Activated CD8-positive, alpha-beta memory T cell treated with anti-CD3 and anti-CD28 coated beads for 36 hours (primary cell): Measurements from ENCODE around the gene LMF1. TPM values are rescaled to one million over a fixed set of nuclear protein-coding genes. Genes with fewer than 3 reads are reported as not detected.

Experiments
- CTCF ChIA-PET: fragments of 350-600 bp; sonication (Branson Sonifier 250); formaldehyde crosslinking; loops from one replicate; lab custom pipeline; 2021; ENCODE audit warnings: antibody characterized with exemption; lab: Charles Lee
- POLR2A ChIA-PET: fragments of 350-600 bp; sonication (Branson Sonifier 250); formaldehyde crosslinking; loops from one replicate; lab custom pipeline; 2021; ENCODE audit warnings: antibody characterized with exemption; lab: Charles Lee
- total RNA-seq, 2 experiments: library from RNA; stranded (reverse); gene quantifications; one replicate each; pipeline ENCODE4 v1.2.3, GENCODE V29; 2021

The LMF1 gene
- total RNA-seq, 2 experiments from 2014 or later = 7.7 to 7.8 TPM

GRCh38 chr16:852451-853185 is 118.2 kb downstream of the LMF1 start:
- ChIA-PET CTCF (no interaction called here), POLR2A (no interaction called here)

GRCh38 chr16:851871-852270 is 118.9 kb downstream of the LMF1 start:
- POLR2A ChIA-PET = no interaction called here
- CTCF ChIA-PET = no interaction called here

- POLR2A ChIA-PET = no interaction called here
- CTCF ChIA-PET = no interaction called here
Observed at GRCh38 chr16:851209-851810, 119.5 kb downstream of the LMF1 start.

GRCh38 chr16:850668-851067 is 120.1 kb downstream of the LMF1 start:
- CTCF ChIA-PET = no interaction called here
- POLR2A ChIA-PET = no interaction called here

- CTCF ChIA-PET = no interaction called here
- POLR2A ChIA-PET = no interaction called here
Observed at GRCh38 chr16:848510-849253, 122.1 kb downstream of the LMF1 start.

GRCh38 chr16:847681-848445 is 122.9 kb downstream of the LMF1 start:
- POLR2A ChIA-PET = no interaction called here

GRCh38 chr16:847151-847550 is 123.6 kb downstream of the LMF1 start:
- ChIA-PET POLR2A (no interaction called here), CTCF (no interaction called here)

More at GRCh38 chr16:847681-848445, 122.9 kb downstream of the LMF1 start:
- CTCF ChIA-PET = no interaction called here

GRCh38 chr16:845351-845745 is 125.4 kb downstream of the LMF1 start:
- ChIA-PET CTCF (no interaction called here), POLR2A (no interaction called here)

- POLR2A ChIA-PET = no interaction called here
- CTCF ChIA-PET = no interaction called here
Observed at GRCh38 chr16:844638-845350, 126.0 kb downstream of the LMF1 start.

GRCh38 chr16:843771-844170 is 127.0 kb downstream of the LMF1 start:
- ChIA-PET CTCF (no interaction called here), POLR2A (no interaction called here)

- ChIA-PET CTCF (no interaction called here), POLR2A (no interaction called here)
Observed at GRCh38 chr16:842711-843560, 127.8 kb downstream of the LMF1 start.

- ChIA-PET CTCF (no interaction called here), POLR2A (no interaction called here)
Observed at GRCh38 chr16:842061-842476, 128.7 kb downstream of the LMF1 start.

- CTCF ChIA-PET = no interaction called here
Observed at GRCh38 chr16:841455-842060, 129.2 kb downstream of the LMF1 start.

GRCh38 chr16:840561-841454 is 130.0 kb downstream of the LMF1 start:
- CTCF ChIA-PET = no interaction called here
- POLR2A ChIA-PET = no interaction called here

More at GRCh38 chr16:841455-842060, 129.2 kb downstream of the LMF1 start:
- POLR2A ChIA-PET = no interaction called here

- ChIA-PET CTCF (no interaction called here), POLR2A (no interaction called here)
Observed at GRCh38 chr16:839643-840408, 131.0 kb downstream of the LMF1 start.

GRCh38 chr16:838741-839140 is 132.0 kb downstream of the LMF1 start:
- ChIA-PET POLR2A (no interaction called here), CTCF (interaction anchor here (1.3 kb wide), 1 partner anchor 217 kb away, joined by 3 read pairs; no protein-coding TSS in a partner anchor)
